T-helper 2 cell treated with Interferon-gamma antibody and Interleukin-4, amounts not matched to agents 100 ng/mL and 5 ng/mL, for 36 hours (primary cell): ENCODE results near the gene SLC22A23. TPM values are rescaled to one million over a fixed set of nuclear protein-coding genes. Genes with fewer than 3 reads are reported as not detected.

Experiments used
- intact Hi-C: fragments of 100-400 bp; cut with micrococcal nuclease; formaldehyde crosslinking; loops from one replicate; pipeline ENCODE4 v1.15.1; 2023
- total RNA-seq: library from RNA; stranded (reverse); gene quantifications from 2 replicates; pipeline ENCODE4 v1.2.3, GENCODE V29; 2022

Gene SLC22A23
- total RNA-seq, 1 donor from 2014 or later: 0.27 TPM

DNA sequence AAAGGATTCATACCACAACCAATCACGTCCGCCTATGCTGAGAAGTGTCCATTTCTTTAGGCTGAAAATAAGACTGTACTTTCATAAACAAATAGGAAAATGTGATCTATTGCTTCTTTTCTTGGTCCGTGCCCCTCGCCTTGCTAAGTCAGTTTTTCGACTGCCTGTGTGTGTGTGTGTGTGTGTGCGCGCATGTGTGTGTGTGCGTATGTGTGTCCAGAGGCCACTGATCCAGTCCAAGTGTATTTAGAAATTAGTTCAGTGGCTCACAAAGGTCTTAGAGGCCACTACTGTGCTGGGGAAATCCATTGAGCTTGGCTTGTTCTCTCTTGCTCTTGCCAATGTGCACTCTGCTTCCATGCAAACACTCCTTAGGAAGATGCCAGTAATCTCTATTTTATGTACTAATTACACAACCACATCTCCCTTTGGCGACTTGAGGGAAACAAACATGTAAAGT is 50.5 kb downstream of the SLC22A23 start:
- intact Hi-C loops: no loop called here

DNA sequence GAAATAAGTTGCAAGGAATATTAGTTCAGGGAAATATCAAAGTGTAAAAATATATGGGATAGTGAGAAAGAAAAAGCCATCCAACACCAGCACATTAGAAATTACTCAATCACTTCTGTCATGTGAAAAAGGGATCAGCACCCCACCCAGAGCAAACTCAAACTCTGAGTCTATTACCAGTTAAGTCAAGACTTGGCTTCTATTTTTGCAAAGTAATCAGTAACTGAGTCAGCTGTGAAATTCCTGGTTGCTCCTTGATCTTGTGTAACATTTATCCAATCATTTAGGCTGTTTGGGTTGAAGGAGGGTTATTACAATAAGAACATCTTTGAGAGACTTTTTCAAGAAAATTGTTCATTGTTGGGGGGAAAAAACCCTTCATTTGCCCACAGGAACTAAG is 51.2 kb downstream of the SLC22A23 start:
- intact Hi-C loops: no loop called here

DNA sequence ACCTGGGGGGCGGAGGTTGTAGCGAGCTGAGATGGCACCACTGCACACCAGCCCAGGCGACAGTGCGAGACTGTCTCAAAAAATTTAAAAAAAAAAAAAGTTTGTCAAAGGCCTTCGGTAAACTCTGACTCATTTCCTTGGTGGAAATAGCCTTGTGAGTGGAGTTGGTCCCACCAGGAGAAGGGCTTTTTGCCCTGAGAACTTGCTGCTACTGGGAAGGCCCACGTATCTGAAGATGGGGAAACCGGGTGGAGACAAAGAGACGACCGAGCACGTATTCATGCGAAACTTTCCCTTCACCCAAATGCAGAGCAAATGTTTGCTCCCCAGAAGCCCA is 51.7 kb downstream of the SLC22A23 start:
- intact Hi-C loops: no loop called here

- intact Hi-C loops: no loop called here
Observed at GRCh38 chr6:3403238-3404173, 53.3 kb downstream of the SLC22A23 start.

GRCh38 chr6:3402310-3403237 is 54.3 kb downstream of the SLC22A23 start:
- intact Hi-C loops: no loop called here

GRCh38 chr6:3400162-3400561 is 56.7 kb downstream of the SLC22A23 start:
- intact Hi-C loops: no loop called here

DNA sequence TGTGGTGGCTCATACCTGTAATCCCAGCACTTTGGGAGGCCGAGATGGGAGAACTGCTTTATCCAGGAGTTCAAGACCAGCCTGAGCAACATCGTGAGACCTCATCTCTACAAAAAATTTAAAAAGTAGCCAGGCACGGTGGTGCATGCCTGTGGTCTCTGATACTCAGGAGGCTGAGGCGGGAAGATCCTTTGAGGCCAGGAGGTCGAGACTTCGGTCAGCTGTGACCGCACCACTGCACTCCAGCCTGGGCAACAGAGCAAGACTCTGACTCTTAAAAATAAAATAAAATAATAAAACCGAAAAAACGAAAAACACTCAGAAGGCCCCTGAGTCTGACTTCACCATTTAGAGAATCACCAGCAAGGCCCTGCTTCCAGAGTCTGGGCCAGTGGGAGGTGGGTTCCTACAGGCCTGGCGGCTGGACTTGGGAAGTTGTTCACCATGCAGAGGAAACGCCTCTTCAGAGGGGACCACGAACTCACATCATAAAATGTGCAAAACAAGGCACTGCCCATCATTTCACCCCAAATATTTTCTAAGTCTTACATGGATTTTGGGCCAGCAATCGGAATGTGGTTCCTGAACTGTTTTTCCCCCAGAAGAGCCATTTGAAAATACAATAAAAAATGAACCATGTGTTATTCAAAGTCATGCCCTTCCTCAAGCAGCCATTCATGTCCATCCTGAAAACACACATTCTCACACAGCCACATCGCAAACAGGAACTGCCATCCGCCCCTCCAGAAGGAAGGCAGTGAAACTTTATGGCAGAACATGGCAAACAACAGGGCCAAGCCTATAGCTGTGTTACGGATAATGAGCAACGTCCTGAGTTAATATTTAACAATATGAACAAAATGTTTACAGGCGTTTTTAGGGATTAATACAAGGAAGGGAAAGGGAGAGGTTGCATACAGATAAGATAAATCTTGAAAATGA is 57.8 kb downstream of the SLC22A23 start:
- intact Hi-C loops: no loop called here

DNA sequence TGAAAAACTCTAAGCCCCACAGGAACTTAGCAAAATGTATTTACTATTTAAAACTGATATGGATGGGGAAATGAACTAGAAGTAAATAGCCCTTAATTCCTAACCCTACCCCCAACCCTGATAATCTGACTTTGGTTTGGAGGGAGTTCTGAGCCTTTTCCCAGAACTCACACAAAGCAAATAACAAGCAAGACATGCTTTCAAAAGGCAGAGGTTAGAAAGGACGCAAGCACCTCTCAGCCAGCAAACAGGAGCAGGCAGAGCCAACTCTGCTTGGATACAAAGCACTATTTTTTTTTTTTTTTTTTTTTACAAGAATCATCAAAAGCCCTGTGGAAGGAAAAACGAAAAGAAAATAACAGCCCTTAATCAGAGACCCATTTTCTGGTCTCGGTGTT is 58.7 kb downstream of the SLC22A23 start:
- intact Hi-C loops: no loop called here

- intact Hi-C loops: no loop called here
Observed at GRCh38 chr6:3397229-3398164, 59.4 kb downstream of the SLC22A23 start.

DNA sequence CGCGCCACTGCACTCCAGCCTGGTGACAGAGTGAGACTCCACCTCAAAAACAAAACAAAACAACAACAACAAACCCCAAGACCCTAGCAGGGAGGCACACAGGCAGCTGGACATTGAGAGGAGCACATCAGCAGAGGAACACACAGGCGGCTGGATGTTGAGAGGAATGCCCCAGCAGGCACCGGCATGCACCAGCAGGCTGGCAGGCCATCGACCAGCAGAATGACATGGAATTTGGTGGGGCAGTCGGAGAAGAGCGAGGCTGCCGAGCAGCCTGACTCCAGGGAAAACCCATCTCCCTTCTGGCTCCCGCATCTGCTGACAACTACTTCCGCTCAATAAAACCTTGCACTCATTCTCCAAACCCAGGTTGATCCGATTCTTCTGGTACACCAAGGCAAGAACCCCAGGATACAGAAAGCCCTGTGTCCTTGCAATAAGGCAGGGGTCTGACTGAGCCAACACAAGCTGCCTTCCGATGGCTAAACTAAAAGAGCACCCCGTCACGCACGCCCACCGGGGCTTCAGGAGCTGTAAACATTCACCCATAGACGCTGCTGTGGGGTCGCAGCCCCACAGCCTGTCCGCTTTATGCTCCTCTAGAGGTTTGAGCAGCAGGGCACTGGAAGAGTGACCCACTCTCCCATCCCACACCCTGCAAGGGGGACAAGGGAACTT is 60.2 kb downstream of the SLC22A23 start:
- intact Hi-C loops: no loop called here

DNA sequence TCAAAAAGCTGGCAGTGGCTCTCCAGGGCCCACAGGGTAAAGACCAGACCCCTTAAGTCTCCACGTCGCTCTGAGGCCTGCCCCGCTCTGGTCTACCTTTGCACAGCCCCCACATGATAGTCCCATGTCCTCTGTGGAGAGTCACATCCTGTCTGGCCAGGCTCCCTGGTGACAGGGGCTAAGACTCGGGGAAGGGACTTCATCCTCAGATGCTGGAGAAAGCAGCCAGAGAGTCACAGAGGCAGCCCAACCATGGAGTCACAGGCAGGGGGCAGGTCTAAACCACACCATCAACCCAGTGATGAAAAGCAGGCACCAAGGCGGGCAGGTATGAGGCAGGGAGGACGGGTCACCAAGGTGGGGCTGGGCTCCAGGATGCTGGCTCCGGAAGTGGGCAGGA is 62.2 kb downstream of the SLC22A23 start:
- intact Hi-C loops: no loop called here

DNA sequence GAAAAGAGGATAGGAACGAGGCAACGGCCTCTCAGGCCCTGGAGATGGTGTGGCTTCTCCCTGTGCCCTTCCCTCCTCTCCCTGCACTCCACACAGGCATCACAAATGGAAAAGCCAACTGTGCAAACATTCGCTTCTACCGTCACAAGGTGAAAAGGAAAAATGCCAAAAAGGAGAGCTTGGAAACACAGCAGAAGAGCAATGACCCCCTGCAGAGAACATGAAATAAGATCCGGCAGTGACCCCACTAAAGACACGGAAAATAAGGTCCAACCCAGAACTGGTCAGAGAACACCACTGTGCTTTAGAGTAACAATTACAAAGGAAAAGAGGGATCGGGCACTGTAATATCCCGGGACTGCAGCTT is 63.0 kb downstream of the SLC22A23 start:
- intact Hi-C loops: no loop called here

DNA sequence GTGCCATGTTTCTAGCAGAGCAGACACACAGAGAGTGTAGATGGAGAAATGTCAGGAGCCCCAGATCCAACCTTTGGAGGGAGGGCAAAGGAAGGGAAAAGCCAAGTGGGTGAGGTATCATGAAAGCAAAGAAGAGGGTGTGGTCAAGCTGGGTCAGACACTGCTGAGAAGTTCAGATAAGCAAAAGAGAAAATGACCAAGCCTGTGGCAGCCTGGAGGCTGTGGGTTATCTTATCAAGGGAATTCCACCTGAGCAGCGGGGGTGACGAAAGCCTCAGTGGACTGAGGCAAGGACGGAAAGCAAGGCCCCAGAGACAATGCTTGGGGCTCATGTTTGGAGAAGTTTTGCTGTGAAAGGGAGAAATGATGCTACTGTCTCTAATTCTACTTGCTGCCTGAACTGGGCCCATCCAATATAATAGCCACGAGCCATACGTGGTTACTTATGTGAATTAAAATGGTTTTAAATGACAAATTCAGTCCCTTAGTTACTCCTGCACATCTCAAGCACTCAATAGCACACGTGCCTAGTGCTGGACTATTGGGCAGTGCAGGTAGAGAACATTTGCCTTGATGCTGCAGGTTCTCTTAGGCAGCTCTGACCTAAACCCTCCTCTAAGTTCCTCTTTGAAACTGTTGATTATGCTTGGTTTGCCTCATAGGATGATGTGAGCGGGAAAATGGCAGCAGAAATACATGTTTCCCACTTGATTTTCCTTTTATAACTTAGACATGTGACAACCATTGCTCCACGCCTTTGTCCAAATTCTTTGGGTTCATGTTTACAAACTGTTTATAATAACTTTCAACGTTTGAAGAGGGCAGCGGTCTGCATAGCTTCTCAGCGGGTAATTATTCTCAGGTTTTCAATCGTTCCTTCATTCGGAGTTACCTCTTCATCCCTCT is 63.7 kb downstream of the SLC22A23 start:
- intact Hi-C loops: no loop called here

DNA sequence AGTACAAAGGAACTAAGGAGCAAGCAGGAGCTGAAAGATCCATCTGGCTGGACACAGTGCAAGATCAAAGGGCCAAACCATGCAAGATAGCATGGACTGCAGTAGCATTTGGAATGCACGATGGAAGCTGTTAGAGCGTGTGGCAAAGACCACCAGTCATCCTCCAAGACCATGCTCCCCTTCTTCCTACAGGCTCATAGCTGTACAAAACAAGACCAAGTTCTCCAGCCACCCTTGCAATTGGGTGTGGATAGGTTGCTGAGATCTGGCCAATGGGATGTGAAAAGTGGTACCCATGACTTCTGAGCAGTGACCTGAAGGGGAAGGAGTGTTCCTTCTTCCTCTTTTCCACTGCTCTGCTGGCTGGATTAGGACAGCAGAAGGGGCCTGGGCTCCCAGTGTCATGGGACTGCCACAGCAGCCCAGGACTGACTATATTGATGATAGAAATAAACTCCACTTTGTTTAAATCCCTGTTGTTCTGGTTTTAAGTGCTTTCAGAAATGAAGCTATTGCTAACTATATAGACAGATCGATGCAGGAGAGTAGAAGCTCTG is 64.9 kb downstream of the SLC22A23 start:
- intact Hi-C loops: no loop called here

- intact Hi-C loops: no loop called here
Observed at GRCh38 chr6:3390698-3391097, 66.2 kb downstream of the SLC22A23 start.

GRCh38 chr6:3389390-3390167 is 67.3 kb downstream of the SLC22A23 start:
- intact Hi-C loops: no loop called here

GRCh38 chr6:3388786-3389185 is 68.1 kb downstream of the SLC22A23 start:
- intact Hi-C loops: no loop called here
